Measurements from ENCODE around the gene KIF27.
"Not testable (repeated sequence)": the region's sequence is repeated elsewhere in the genome, so short reads cannot be mapped to it uniquely, and the experiment has no call there.

The KIF27 gene

GRCh38 chr9:83920927-83921707 is at the start of gene KIF27:
Gene KIF27 (minus strand): TSS chr9:83921432. CDS start chr9:83915591, 5,841 bp downstream.
- DNase-seq (ENCODE audit: low read depth): peak; percentile 92

GRCh38 chr9:83969602-83970001 is 48.4 kb upstream of the KIF27 start:
- no peak for DNase-seq (ENCODE audit: low read depth)

- no peak for DNase-seq (ENCODE audit: low read depth)
Measured at GRCh38 chr9:83967073-83967472, 45.8 kb upstream of the KIF27 start.

GRCh38 chr9:83966209-83966582 is 45.0 kb upstream of the KIF27 start:
- DNase-seq (ENCODE audit: low read depth): no peak

- DNase-seq (ENCODE audit: low read depth): no peak
Measured at GRCh38 chr9:83965350-83966208, 44.3 kb upstream of the KIF27 start.

- DNase-seq (ENCODE audit: low read depth): no peak
Measured at GRCh38 chr9:83964973-83965349, 43.7 kb upstream of the KIF27 start.

GRCh38 chr9:83962165-83962564 is 40.9 kb upstream of the KIF27 start:
- no peak for DNase-seq (ENCODE audit: low read depth)

GRCh38 chr9:83960991-83961390 is 39.8 kb upstream of the KIF27 start:
- no peak for DNase-seq (ENCODE audit: low read depth)

GRCh38 chr9:83959061-83959460 is 37.8 kb upstream of the KIF27 start:
- DNase-seq (ENCODE audit: low read depth): no peak

- DNase-seq (ENCODE audit: low read depth): no peak
Measured at GRCh38 chr9:83957248-83957513, 35.9 kb upstream of the KIF27 start.

- DNase-seq (ENCODE audit: low read depth): peak; percentile 37
Measured at GRCh38 chr9:83956436-83957247, 35.4 kb upstream of the KIF27 start.

- peak; percentile 4 for DNase-seq (ENCODE audit: low read depth)
Measured at GRCh38 chr9:83956086-83956435, 34.8 kb upstream of the KIF27 start.

GRCh38 chr9:83948096-83948495 is 26.9 kb upstream of the KIF27 start:
- DNase-seq (ENCODE audit: low read depth): not testable (repeated sequence)

GRCh38 chr9:83940590-83941303 is 19.5 kb upstream of the KIF27 start:
- no peak for DNase-seq (ENCODE audit: low read depth)

- DNase-seq (ENCODE audit: low read depth): peak; percentile 3
Measured at GRCh38 chr9:83937861-83938455, 16.7 kb upstream of the KIF27 start.

- no peak for DNase-seq (ENCODE audit: low read depth)
Measured at GRCh38 chr9:83936523-83936922, 15.3 kb upstream of the KIF27 start.

- no peak for DNase-seq (ENCODE audit: low read depth)
Measured at GRCh38 chr9:83935276-83935935, 14.2 kb upstream of the KIF27 start.

- DNase-seq (ENCODE audit: low read depth): no peak
Measured at GRCh38 chr9:83934569-83935275, 13.5 kb upstream of the KIF27 start.

GRCh38 chr9:83933790-83934189 is 12.6 kb upstream of the KIF27 start:
- no peak for DNase-seq (ENCODE audit: low read depth)

GRCh38 chr9:83932851-83933250 is 11.6 kb upstream of the KIF27 start:
- DNase-seq (ENCODE audit: low read depth): no peak

GRCh38 chr9:83932011-83932410 is 10.8 kb upstream of the KIF27 start:
- no peak for DNase-seq (ENCODE audit: low read depth)

Measured in activated T-helper 1 cell treated with Interleukin-2 at 50 U/mL for 16 hours (primary cell).